ENCODE data around the gene RAD50.

Gene RAD50

GRCh38 chr5:132540149-132540548, 16.6 kb upstream of the RAD50 start:
- no peak overlapping the region for H2BK5ac ChIP-seq (ENCODE audit: low read depth, low read length, poor library complexity)
- H4K8ac ChIP-seq (ENCODE audit: low read depth, low read length) = no peak overlapping the region
- no peaks in the 10 kb centered on the region for H3K27me3 ChIP-seq (ENCODE audit: insufficient read depth, low read length)

GRCh38 chr5:132540764-132541163, 16.0 kb upstream of the RAD50 start:
- H2AFZ ChIP-seq (ENCODE audit: insufficient read depth, low read length, poor library complexity) = no peak overlapping the region
- H3K14ac ChIP-seq (ENCODE audit: low read length) = no peak overlapping the region
- no peak overlapping the region for H3K4me3 ChIP-seq (ENCODE audit: low read depth, low read length)
- no peak overlapping the region for H3K4me2 ChIP-seq (ENCODE audit: low read length)
- no peak overlapping the region for H4K91ac ChIP-seq (ENCODE audit: low read depth, low read length)
- H3K23ac ChIP-seq (ENCODE audit: low read length) = no peak overlapping the region
- H3K4ac ChIP-seq (ENCODE audit: low read depth, low read length) = no peak overlapping the region
- no peak overlapping the region for H2BK120ac ChIP-seq (ENCODE audit: insufficient read depth, low read length, poor library complexity)
- no peak overlapping the region for H4K8ac ChIP-seq (ENCODE audit: low read depth, low read length)
- no peaks in the 10 kb centered on the region for H3K36me3 ChIP-seq (ENCODE audit: control insufficient read depth in 1 of 2, insufficient read depth in 2 of 2, low read length in 2 of 2)
- no peak overlapping the region for H2BK5ac ChIP-seq (ENCODE audit: low read depth, low read length, poor library complexity)
- no peak overlapping the region for H2BK12ac ChIP-seq (ENCODE audit: low read length)
- H3K79me2 ChIP-seq (ENCODE audit: control insufficient read depth, insufficient read depth, low read length, poor library complexity) = no peaks in the 10 kb centered on the region
- H3K18ac ChIP-seq (ENCODE audit: low read length) = no peak overlapping the region
- no peak overlapping the region for H2AK5ac ChIP-seq (ENCODE audit: low read length)
- H3K27ac ChIP-seq (ENCODE audit: low read depth, low read length) = no peak overlapping the region
- no CpG with 5 or more reads among the region's 4 CpGs for WGBS (ENCODE audit: extremely low coverage, insufficient coverage, insufficient read length)
- H3K9ac ChIP-seq (ENCODE audit: low read length) = no peak overlapping the region
- no peak for DNase-seq
- H4K12ac ChIP-seq (ENCODE audit: low read depth, low read length) = no peak overlapping the region
- H3K4me1 ChIP-seq (ENCODE audit: control insufficient read depth in 1 of 2, insufficient read depth in 2 of 2, low read length in 2 of 2) = no peaks in the 10 kb centered on the region
- no peaks in the 10 kb centered on the region for H3K27me3 ChIP-seq (ENCODE audit: insufficient read depth, low read length)
- no peaks in the 10 kb centered on the region for H3K9me3 ChIP-seq (ENCODE audit: insufficient read depth, low read depth, low read length)
- H3K79me1 ChIP-seq (ENCODE audit: low read length) = no peaks in the 10 kb centered on the region

More at GRCh38 chr5:132540149-132540548, 16.6 kb upstream of the RAD50 start:
- Histone ChIP-seq H4K91ac (ENCODE audit: low read depth, low read length) (no peak overlapping the region), H3K4me1 (ENCODE audit: control insufficient read depth in 1 of 2, insufficient read depth in 2 of 2, low read length in 2 of 2) (no peaks in the 10 kb centered on the region), H2AFZ (ENCODE audit: insufficient read depth, low read length, poor library complexity) (no peak overlapping the region), H3K4me2 (ENCODE audit: low read length) (no peak overlapping the region), H3K79me2 (ENCODE audit: control insufficient read depth, insufficient read depth, low read length, poor library complexity) (no peaks in the 10 kb centered on the region), H4K12ac (ENCODE audit: low read depth, low read length) (no peak overlapping the region), H2BK12ac (ENCODE audit: low read length) (no peak overlapping the region), H3K9me3 (ENCODE audit: insufficient read depth, low read depth, low read length) (no peaks in the 10 kb centered on the region), H3K4me3 (ENCODE audit: low read depth, low read length) (no peak overlapping the region), H3K27ac (ENCODE audit: low read depth, low read length) (no peak overlapping the region), H3K23ac (ENCODE audit: low read length) (no peak overlapping the region), H3K36me3 (ENCODE audit: control insufficient read depth in 1 of 2, insufficient read depth in 2 of 2, low read length in 2 of 2) (no peaks in the 10 kb centered on the region), H3K9ac (ENCODE audit: low read length) (no peak overlapping the region), H2AK5ac (ENCODE audit: low read length) (no peak overlapping the region), H3K79me1 (ENCODE audit: low read length) (no peaks in the 10 kb centered on the region), H3K4ac (ENCODE audit: low read depth, low read length) (no peak overlapping the region), H2BK120ac (ENCODE audit: insufficient read depth, low read length, poor library complexity) (no peak overlapping the region), H3K18ac (ENCODE audit: low read length) (no peak overlapping the region), H3K14ac (ENCODE audit: low read length) (no peak overlapping the region)
- WGBS (ENCODE audit: extremely low coverage, insufficient coverage, insufficient read length) = no CpG with 5 or more reads among the region's 5 CpGs
- no peak for DNase-seq

GRCh38 chr5:132543472-132544201, 13.1 kb upstream of the RAD50 start, which contains the start of gene IL5:
TSS of gene IL5 (minus strand) at chr5:132543522. CDS start at chr5:132543478, 44 bp downstream.
- Histone ChIP-seq H2BK12ac (ENCODE audit: low read length) (no peak within 1 kb of the TSS), H3K18ac (ENCODE audit: low read length) (no peak within 1 kb of the TSS), H3K4me3 (ENCODE audit: low read depth, low read length) (no peak within 1 kb of the TSS), H3K9ac (ENCODE audit: low read length) (no peak within 1 kb of the TSS), H3K79me2 (ENCODE audit: control insufficient read depth, insufficient read depth, low read length, poor library complexity) (no peaks in the 10 kb centered on the region), H4K91ac (ENCODE audit: low read depth, low read length) (no peak within 1 kb of the TSS), H2BK5ac (ENCODE audit: low read depth, low read length, poor library complexity) (no peak within 1 kb of the TSS), H3K4me2 (ENCODE audit: low read length) (no peak within 1 kb of the TSS), H4K8ac (ENCODE audit: low read depth, low read length) (no peak within 1 kb of the TSS), H2AK5ac (ENCODE audit: low read length) (no peak within 1 kb of the TSS), H3K4me1 (ENCODE audit: control insufficient read depth in 1 of 2, insufficient read depth in 2 of 2, low read length in 2 of 2) (no peaks in the 10 kb centered on the region), H3K14ac (ENCODE audit: low read length) (no peak within 1 kb of the TSS), H3K36me3 (ENCODE audit: control insufficient read depth in 1 of 2, insufficient read depth in 2 of 2, low read length in 2 of 2) (no peaks in the 10 kb centered on the region), H2BK120ac (ENCODE audit: insufficient read depth, low read length, poor library complexity) (no peak within 1 kb of the TSS), H3K4ac (ENCODE audit: low read depth, low read length) (no peak within 1 kb of the TSS), H3K27me3 (ENCODE audit: insufficient read depth, low read length) (no peaks in the 10 kb centered on the region), H3K79me1 (ENCODE audit: low read length) (no peaks in the 10 kb centered on the region), H3K23ac (ENCODE audit: low read length) (peak within 1 kb of the TSS; percentile 92), H3K9me3 (ENCODE audit: insufficient read depth, low read depth, low read length) (no peaks in the 10 kb centered on the region), H3K27ac (ENCODE audit: low read depth, low read length) (no peak within 1 kb of the TSS), H2AFZ (ENCODE audit: insufficient read depth, low read length, poor library complexity) (no peak within 1 kb of the TSS), H4K12ac (ENCODE audit: low read depth, low read length) (no peak within 1 kb of the TSS)
- DNase-seq = no peak
- WGBS (ENCODE audit: extremely low coverage, insufficient coverage, insufficient read length) = no CpG with 5 or more reads among the region's 7 CpGs

GRCh38 chr5:132546108-132546507, 10.7 kb upstream of the RAD50 start:
- Histone ChIP-seq H3K14ac (ENCODE audit: low read length) (no peak overlapping the region), H2AK5ac (ENCODE audit: low read length) (no peak overlapping the region), H3K79me1 (ENCODE audit: low read length) (no peaks in the 10 kb centered on the region), H3K36me3 (ENCODE audit: control insufficient read depth in 1 of 2, insufficient read depth in 2 of 2, low read length in 2 of 2) (no peaks in the 10 kb centered on the region), H3K27me3 (ENCODE audit: insufficient read depth, low read length) (no peaks in the 10 kb centered on the region), H3K9ac (ENCODE audit: low read length) (no peak overlapping the region), H3K18ac (ENCODE audit: low read length) (no peak overlapping the region), H3K4me3 (ENCODE audit: low read depth, low read length) (no peak overlapping the region), H4K12ac (ENCODE audit: low read depth, low read length) (no peak overlapping the region), H3K27ac (ENCODE audit: low read depth, low read length) (no peak overlapping the region), H4K8ac (ENCODE audit: low read depth, low read length) (no peak overlapping the region), H2BK120ac (ENCODE audit: insufficient read depth, low read length, poor library complexity) (no peak overlapping the region), H4K91ac (ENCODE audit: low read depth, low read length) (no peak overlapping the region), H3K9me3 (ENCODE audit: insufficient read depth, low read depth, low read length) (no peaks in the 10 kb centered on the region), H3K23ac (ENCODE audit: low read length) (no peak overlapping the region), H3K4ac (ENCODE audit: low read depth, low read length) (no peak overlapping the region), H3K79me2 (ENCODE audit: control insufficient read depth, insufficient read depth, low read length, poor library complexity) (no peaks in the 10 kb centered on the region), H2AFZ (ENCODE audit: insufficient read depth, low read length, poor library complexity) (no peak overlapping the region), H3K4me1 (ENCODE audit: control insufficient read depth in 1 of 2, insufficient read depth in 2 of 2, low read length in 2 of 2) (no peaks in the 10 kb centered on the region), H3K4me2 (ENCODE audit: low read length) (no peak overlapping the region), H2BK12ac (ENCODE audit: low read length) (no peak overlapping the region), H2BK5ac (ENCODE audit: low read depth, low read length, poor library complexity) (no peak overlapping the region)
- no peak for DNase-seq
- no CpG with 5 or more reads among the region's 2 CpGs for WGBS (ENCODE audit: extremely low coverage, insufficient coverage, insufficient read length)
